ENCODE results near the gene EZR. TPM values are rescaled to one million over a fixed set of nuclear protein-coding genes. Genes with fewer than 3 reads are reported as not detected.
A peak's percentile ranks its signal among the peaks of the same experiment; 100 is the strongest.

EZR gene
- total RNA-seq, 1 donor from 2014 or later, result 254 TPM

DNA sequence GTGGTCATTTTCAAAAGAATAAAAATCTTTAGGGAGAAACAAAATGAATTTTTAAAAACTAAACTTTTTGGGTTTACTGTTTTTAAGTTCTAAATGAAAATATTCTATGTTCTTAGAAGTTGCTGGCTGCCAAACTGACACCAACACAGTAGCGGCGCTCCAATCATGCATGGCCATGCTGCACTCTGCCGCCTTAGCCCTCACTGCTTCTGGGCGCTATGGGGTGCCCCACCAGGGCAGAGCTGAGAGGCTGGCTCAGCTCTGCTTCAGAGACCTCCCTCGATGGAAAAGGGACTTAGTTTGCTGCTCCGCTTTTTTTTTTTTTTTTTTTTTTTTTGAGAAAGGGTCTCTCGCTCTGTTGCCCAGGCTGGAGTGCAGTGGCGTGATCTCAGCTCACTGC is 20.9 kb downstream of the EZR start:
- Histone ChIP-seq H3K9me3 (ENCODE audit: insufficient read depth, low read depth, low read length) (no peaks in the 10 kb centered on the region), H3K4me2 (ENCODE audit: low read length) (peak overlapping the region; percentile 26), H3K27me3 (ENCODE audit: insufficient read depth, low read length) (no peaks in the 10 kb centered on the region), H4K20me1 (ENCODE audit: insufficient read depth, low read length) (peaks cover 70% of the 10 kb centered on the region), H3K9ac (ENCODE audit: low read length) (no peak overlapping the region), H3K27ac (ENCODE audit: low read depth, low read length) (no peak overlapping the region), H3K36me3 (ENCODE audit: insufficient read depth, low read length) (no peaks in the 10 kb centered on the region), H2AFZ (ENCODE audit: low read depth, low read length) (no peak overlapping the region), H3K79me2 (ENCODE audit: insufficient read depth, low read length) (peaks cover 99% of the 10 kb centered on the region), H3K4me3 (ENCODE audit: insufficient read depth, low read depth, low read length) (no peak overlapping the region), H3K4me1 (ENCODE audit: insufficient read depth, low read length) (peaks cover 32% of the 10 kb centered on the region)
- no peak for TF ChIP-seq EZH2 (IDR thresholded peaks at IDR 0.05; ENCODE audit: insufficient read depth, low read length)
- TF ChIP-seq CTCF (IDR thresholded peaks at IDR 0.05; ENCODE audit: insufficient read depth, low read depth, low read length), result no peak
- H3K27me3 Mint-ChIP-seq (ENCODE audit: low read depth, unreplicated experiment), result no peaks in the 10 kb centered on the region
- peaks cover 35% of the 10 kb centered on the region for H3K4me1 Mint-ChIP-seq (ENCODE audit: low read depth, unreplicated experiment)
- H3K9me3 Mint-ChIP-seq (ENCODE audit: unreplicated experiment), result no peaks in the 10 kb centered on the region
- H3K36me3 Mint-ChIP-seq (ENCODE audit: low read depth, unreplicated experiment), result peaks cover 1% of the 10 kb centered on the region
- no peak for FAIRE-seq
- H3K27ac Mint-ChIP-seq (ENCODE audit: unreplicated experiment), result peak overlapping the region; percentile 66
- H3K4me3 Mint-ChIP-seq (ENCODE audit: unreplicated experiment), result no peak overlapping the region
- no peak for DNase-seq (ENCODE audit: low read depth)

DNA sequence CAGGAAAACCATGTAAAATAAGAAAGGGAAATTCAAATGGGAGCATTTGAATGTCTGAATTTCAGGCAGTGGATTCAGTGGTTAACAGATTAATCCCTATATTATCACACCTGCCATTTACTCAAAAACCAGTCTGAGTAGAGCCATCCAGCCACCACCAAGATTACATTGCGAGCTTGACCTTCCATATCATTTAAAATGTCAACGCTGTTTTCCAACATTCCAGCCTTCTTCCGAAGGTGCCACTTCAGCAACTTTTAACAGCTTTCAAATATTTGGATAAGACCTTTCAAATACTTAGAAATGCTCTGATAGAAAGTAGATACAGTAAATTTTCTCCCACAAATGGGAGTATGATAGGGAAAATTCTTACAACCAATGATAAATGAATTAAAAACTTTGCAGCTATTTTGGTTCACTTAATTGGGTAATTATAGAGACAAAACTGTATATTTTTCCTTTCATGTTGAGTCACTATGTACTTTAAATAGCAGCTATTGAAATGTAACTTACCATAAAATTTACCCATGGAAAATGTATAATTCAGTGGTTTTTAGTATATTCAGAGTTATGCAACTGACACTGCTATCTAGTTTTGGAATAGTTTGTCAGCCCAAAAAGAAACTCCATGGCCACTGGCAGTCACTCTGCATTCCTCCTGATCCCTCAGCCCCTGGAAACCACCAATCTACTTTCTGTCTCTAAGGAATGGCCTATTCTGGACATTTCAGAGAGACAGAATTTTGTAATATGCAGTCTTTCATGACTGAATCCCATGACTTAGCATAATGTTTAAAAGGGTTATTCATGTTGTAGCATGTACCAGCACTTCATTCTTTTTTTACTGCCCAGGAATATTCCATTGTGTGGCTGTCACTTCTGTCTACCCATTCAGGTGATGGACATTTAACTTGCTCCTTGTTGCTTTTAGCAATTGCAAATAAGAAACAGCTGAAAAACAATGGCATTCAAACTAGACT is 21.5 kb downstream of the EZR start:
- Mint-ChIP-seq H3K4me1 (ENCODE audit: low read depth, unreplicated experiment) (peaks cover 34% of the 10 kb centered on the region), H3K4me3 (ENCODE audit: unreplicated experiment) (no peak overlapping the region), H3K27ac (ENCODE audit: unreplicated experiment) (peak overlapping the region; percentile 66), H3K27me3 (ENCODE audit: low read depth, unreplicated experiment) (no peaks in the 10 kb centered on the region), H3K36me3 (ENCODE audit: low read depth, unreplicated experiment) (peaks cover 3% of the 10 kb centered on the region), H3K9me3 (ENCODE audit: unreplicated experiment) (no peaks in the 10 kb centered on the region)
- Histone ChIP-seq H3K36me3 (ENCODE audit: insufficient read depth, low read length) (no peaks in the 10 kb centered on the region), H3K9me3 (ENCODE audit: insufficient read depth, low read depth, low read length) (no peaks in the 10 kb centered on the region), H3K9ac (ENCODE audit: low read length) (no peak overlapping the region), H3K4me1 (ENCODE audit: insufficient read depth, low read length) (peaks cover 27% of the 10 kb centered on the region), H3K4me3 (ENCODE audit: insufficient read depth, low read depth, low read length) (no peak overlapping the region), H3K4me2 (ENCODE audit: low read length) (peak overlapping the region; percentile 26), H3K79me2 (ENCODE audit: insufficient read depth, low read length) (peaks cover 99% of the 10 kb centered on the region), H2AFZ (ENCODE audit: low read depth, low read length) (no peak overlapping the region), H3K27ac (ENCODE audit: low read depth, low read length) (no peak overlapping the region), H3K27me3 (ENCODE audit: insufficient read depth, low read length) (no peaks in the 10 kb centered on the region), H4K20me1 (ENCODE audit: insufficient read depth, low read length) (peaks cover 70% of the 10 kb centered on the region)
- DNase-seq (ENCODE audit: low read depth), result peak; percentile 83
- TF ChIP-seq CTCF (IDR thresholded peaks at IDR 0.05; ENCODE audit: insufficient read depth, low read depth, low read length) (no peak), EZH2 (IDR thresholded peaks at IDR 0.05; ENCODE audit: insufficient read depth, low read length) (no peak)
- FAIRE-seq, result no peak

DNA sequence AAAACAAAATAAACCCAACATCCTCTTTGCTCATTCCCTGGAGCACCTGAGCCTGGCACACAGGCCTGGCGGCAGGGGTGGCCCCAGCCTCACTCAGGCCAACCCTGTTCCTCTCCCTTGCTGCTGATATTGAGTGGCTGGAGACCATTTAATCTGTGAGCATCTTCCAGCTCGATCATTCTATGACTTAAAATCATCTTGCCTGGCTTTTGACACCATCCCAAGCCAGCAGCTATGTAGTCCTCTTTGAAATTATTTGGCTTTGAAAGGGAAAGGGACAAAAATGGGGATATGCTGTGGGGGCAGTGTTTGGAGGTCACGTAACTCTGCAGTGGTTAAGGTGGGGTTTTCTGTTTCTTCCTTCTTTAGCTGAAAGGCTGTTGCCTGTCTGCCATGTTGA is 22.8 kb downstream of the EZR start:
- no peaks in the 10 kb centered on the region for H3K27me3 Mint-ChIP-seq (ENCODE audit: low read depth, unreplicated experiment)
- H3K27me3 ChIP-seq (ENCODE audit: insufficient read depth, low read length), result no peaks in the 10 kb centered on the region
- peaks cover 27% of the 10 kb centered on the region for H3K4me1 ChIP-seq (ENCODE audit: insufficient read depth, low read length)
- H3K9me3 ChIP-seq (ENCODE audit: insufficient read depth, low read depth, low read length), result no peaks in the 10 kb centered on the region
- no peak for FAIRE-seq
- no peak overlapping the region for H2AFZ ChIP-seq (ENCODE audit: low read depth, low read length)
- no peak overlapping the region for H3K4me3 Mint-ChIP-seq (ENCODE audit: unreplicated experiment)
- DNase-seq (ENCODE audit: low read depth), result no peak
- H3K36me3 ChIP-seq (ENCODE audit: insufficient read depth, low read length), result no peaks in the 10 kb centered on the region
- no peak overlapping the region for H3K27ac ChIP-seq (ENCODE audit: low read depth, low read length)
- H3K36me3 Mint-ChIP-seq (ENCODE audit: low read depth, unreplicated experiment), result peaks cover 3% of the 10 kb centered on the region
- H3K4me2 ChIP-seq (ENCODE audit: low read length), result no peak overlapping the region
- H3K9me3 Mint-ChIP-seq (ENCODE audit: unreplicated experiment), result no peaks in the 10 kb centered on the region
- no peak overlapping the region for H3K4me3 ChIP-seq (ENCODE audit: insufficient read depth, low read depth, low read length)
- TF ChIP-seq EZH2 (IDR thresholded peaks at IDR 0.05; ENCODE audit: insufficient read depth, low read length), result no peak
- TF ChIP-seq CTCF (IDR thresholded peaks at IDR 0.05; ENCODE audit: insufficient read depth, low read depth, low read length), result no peak
- H3K9ac ChIP-seq (ENCODE audit: low read length), result no peak overlapping the region
- peak overlapping the region; percentile 7 for H3K27ac Mint-ChIP-seq (ENCODE audit: unreplicated experiment)
- H3K79me2 ChIP-seq (ENCODE audit: insufficient read depth, low read length), result peaks cover 98% of the 10 kb centered on the region
- peaks cover 70% of the 10 kb centered on the region for H4K20me1 ChIP-seq (ENCODE audit: insufficient read depth, low read length)
- peaks cover 31% of the 10 kb centered on the region for H3K4me1 Mint-ChIP-seq (ENCODE audit: low read depth, unreplicated experiment)
